Caco-2 (cell line): ENCODE data around the gene BHLHE41. TPM values are rescaled to one million over a fixed set of nuclear protein-coding genes. Genes with fewer than 3 reads are reported as not detected.

Source experiments
- BruUV-seq: library from RNA; stranded (reverse); fragments of 400-500 nt; replicated peaks from 2 replicates; lab custom pipeline; 2021; lab: Mats Ljungman, UMichigan
- CTCF ChIA-PET: fragments of 300-600 bp; sonication (Branson Sonifier 250); formaldehyde crosslinking; loops from one replicate; lab custom pipeline; 2022; ENCODE audit warnings: antibody characterized with exemption; lab: Charles Lee
- POLR2A ChIA-PET: fragments of 300-600 bp; sonication (Branson Sonifier 250); formaldehyde crosslinking; loops from one replicate; lab custom pipeline; 2022; ENCODE audit warnings: antibody characterized with exemption; lab: Charles Lee
- DNase-seq, 2 experiments: peaks; one replicate each; pipeline versions ENCODE4 v3.0.0 to v3.0.0-alpha.2; 2020 to 2022
- H3K27me3 ChIP-seq: replicated peaks from 2 replicates; pipeline ENCODE4 v1.6.0; 2011; ENCODE audit warnings: low read length; ENCODE audit not compliant: control insufficient read depth, insufficient read depth
- H3K36me3 ChIP-seq: 2 replicates; pipeline ENCODE4 v1.5.1; 2011; ENCODE audit warnings: low read length; ENCODE audit not compliant: control insufficient read depth, insufficient read depth
- H3K4me1 ChIP-seq: fragments of 250-450 bp; sonication (Bioruptor Pico); 2 replicates; pipeline ENCODE4 v1.5.1; 2020; ENCODE audit warnings: mild to moderate bottlenecking
- H3K4me3 ChIP-seq: 2 replicates; pipeline ENCODE4 v1.5.1; 2011; ENCODE audit warnings: low read depth, mild to moderate bottlenecking, control low read depth, low read length
- H3K9me3 ChIP-seq: fragments of 250-450 bp; sonication (Bioruptor Pico); 2 replicates; pipeline ENCODE4 v1.5.1; 2020; ENCODE audit warnings: mild to moderate bottlenecking, moderate library complexity
- H3K27ac Mint-ChIP-seq: one replicate; pipeline ENCODE4 v1.8.0; 2022; ENCODE audit warnings: mixed read lengths; ENCODE audit not compliant: unreplicated experiment
- H3K27me3 Mint-ChIP-seq: one replicate; pipeline ENCODE4 v1.8.0; 2022; ENCODE audit warnings: mixed read lengths; ENCODE audit not compliant: insufficient read depth, unreplicated experiment
- H3K36me3 Mint-ChIP-seq: one replicate; pipeline ENCODE4 v1.8.0; 2022; ENCODE audit warnings: mild to moderate bottlenecking, mixed read lengths; ENCODE audit not compliant: insufficient read depth, unreplicated experiment
- H3K4me1 Mint-ChIP-seq: one replicate; pipeline ENCODE4 v1.8.0; 2022; ENCODE audit warnings: low read depth, mixed read lengths; ENCODE audit not compliant: unreplicated experiment
- H3K4me3 Mint-ChIP-seq: one replicate; pipeline ENCODE4 v1.8.0; 2022; ENCODE audit warnings: mild to moderate bottlenecking, moderate library complexity, mixed read lengths; ENCODE audit not compliant: unreplicated experiment
- H3K9me3 Mint-ChIP-seq: one replicate; pipeline ENCODE4 v1.8.0; 2022; ENCODE audit warnings: mixed read lengths; ENCODE audit not compliant: unreplicated experiment
- CTCF ChIP-seq, 2 experiments: fragments of 200-600 bp in 1 of 2; IDR thresholded peaks; 1 replicate in 1 of 2; 2 replicates in 1 of 2; pipeline versions ENCODE4 v1.5.1 to v1.8.0; 2011 to 2022; ENCODE audit warnings: antibody characterized with exemption in 1 of 2, control low read depth in 1 of 2, inconsistent platforms in 1 of 2, low read depth in 1 of 2, low read length in 1 of 2, mild to moderate bottlenecking in 1 of 2, moderate library complexity in 1 of 2; ENCODE audit not compliant: insufficient read depth in 1 of 2, severe bottlenecking in 1 of 2, unreplicated experiment in 1 of 2
- intact Hi-C: fragments of 100-400 bp; cut with micrococcal nuclease; formaldehyde crosslinking; loops from one replicate; pipeline ENCODE4 v1.10.0; 2022; ENCODE audit not compliant: unreplicated experiment
- total RNA-seq: library from RNA; stranded (reverse); gene quantifications from 2 replicates; pipeline ENCODE4 v1.2.3, GENCODE V29; 2022

BHLHE41 gene
- total RNA-seq, 1 experiment from 2014 or later: 3.2 TPM

GRCh38 chr12:26096036-26096435 lies 28.8 kb downstream of the BHLHE41 start:
- POLR2A ChIA-PET: interaction anchor here (0.6 kb wide), 1 partner anchor 416 kb away, joined by 3 read pairs; no protein-coding TSS in a partner anchor
- CTCF ChIA-PET: interaction anchor here (0.5 to 2.0 kb wide), 3 partner anchors 33 to 606 kb away, joined by 3 to 7 read pairs (median 3); no protein-coding TSS in a partner anchor
- Mint-ChIP-seq H3K36me3 (peaks cover 1% of the 10 kb centered on the region), H3K27ac (no peak overlapping the region), H3K4me3 (no peak overlapping the region), H3K4me1 (peaks cover 41% of the 10 kb centered on the region), H3K27me3 (no peaks in the 10 kb centered on the region), H3K9me3 (no peaks in the 10 kb centered on the region)
- DNase-seq: no peak
- Histone ChIP-seq H3K9me3 (no peaks in the 10 kb centered on the region), H3K4me3 (no peak overlapping the region), H3K27me3 (no peaks in the 10 kb centered on the region), H3K36me3 (no peaks in the 10 kb centered on the region), H3K4me1 (peaks cover 54% of the 10 kb centered on the region)
- no peak for TF ChIP-seq CTCF (IDR thresholded peaks at IDR 0.05; ENCODE audit: insufficient read depth in 1 of 2, low read depth in 1 of 2, low read length in 1 of 2, severe bottlenecking in 1 of 2, unreplicated experiment in 1 of 2)
- BruUV-seq: no TSS peak
- intact Hi-C loops: loop anchor here (2.0 to 10.0 kb wide), 5 partner anchors 61 to 789 kb away; no protein-coding TSS in a partner anchor

GRCh38 chr12:26095186-26095585 lies 29.7 kb downstream of the BHLHE41 start:
- Mint-ChIP-seq H3K4me1 (peaks cover 45% of the 10 kb centered on the region), H3K36me3 (peaks cover 7% of the 10 kb centered on the region), H3K9me3 (no peaks in the 10 kb centered on the region), H3K4me3 (no peak overlapping the region), H3K27ac (no peak overlapping the region), H3K27me3 (no peaks in the 10 kb centered on the region)
- H3K9me3 ChIP-seq: no peaks in the 10 kb centered on the region
- peaks cover 55% of the 10 kb centered on the region for H3K4me1 ChIP-seq
- TF ChIP-seq CTCF (IDR thresholded peaks at IDR 0.05; ENCODE audit: insufficient read depth in 1 of 2, low read depth in 1 of 2, low read length in 1 of 2, severe bottlenecking in 1 of 2, unreplicated experiment in 1 of 2): no peak
- CTCF ChIA-PET: interaction anchor here (0.6 kb wide), 1 partner anchor 179 kb away, joined by 3 read pairs; no protein-coding TSS in a partner anchor
- no peaks in the 10 kb centered on the region for H3K36me3 ChIP-seq
- intact Hi-C loops: loop anchor here (5.0 to 10.0 kb wide), 3 partner anchors 92 to 790 kb away; no protein-coding TSS in a partner anchor
- H3K4me3 ChIP-seq: no peak overlapping the region
- POLR2A ChIA-PET: no interaction called here
- no TSS peak for BruUV-seq
- no peaks in the 10 kb centered on the region for H3K27me3 ChIP-seq
- DNase-seq: no peak

GRCh38 chr12:26092346-26093105 lies 32.3 kb downstream of the BHLHE41 start:
- CTCF ChIA-PET: interaction anchor here (0.7 to 1.6 kb wide), 5 partner anchors 9 to 696 kb away, joined by 3 to 7 read pairs (median 5); no protein-coding TSS in a partner anchor
- no peaks in the 10 kb centered on the region for H3K9me3 Mint-ChIP-seq

More at GRCh38 chr12:26092346-26093105, 32.3 kb downstream of the BHLHE41 start:
- intact Hi-C loops: loop anchor here (2.0 to 10.0 kb wide), 3 partner anchors 130 to 792 kb away; no protein-coding TSS in a partner anchor
- Histone ChIP-seq H3K36me3 (no peaks in the 10 kb centered on the region), H3K27me3 (no peaks in the 10 kb centered on the region), H3K4me3 (no peak overlapping the region), H3K9me3 (no peaks in the 10 kb centered on the region), H3K4me1 (peaks cover 68% of the 10 kb centered on the region)
- Mint-ChIP-seq H3K27ac (peak overlapping the region; percentile 84), H3K27me3 (no peaks in the 10 kb centered on the region), H3K36me3 (peaks cover 7% of the 10 kb centered on the region), H3K4me3 (no peak overlapping the region), H3K4me1 (peaks cover 52% of the 10 kb centered on the region)
- BruUV-seq: no TSS peak
- POLR2A ChIA-PET: no interaction called here
- DNase-seq: no peak
- TF ChIP-seq CTCF (IDR thresholded peaks at IDR 0.05; ENCODE audit: insufficient read depth in 1 of 2, low read depth in 1 of 2, low read length in 1 of 2, severe bottlenecking in 1 of 2, unreplicated experiment in 1 of 2): no peak
